Urinary bladder (tissue), 4 donors: ENCODE results near the gene CTXN2. TPM values are rescaled to one million over a fixed set of nuclear protein-coding genes. Genes with fewer than 3 reads are reported as not detected.

Experiments used
- DNase-seq: peaks from one replicate; pipeline ENCODE4 v3.0.0-alpha.2; 2015; ENCODE audit errors: extremely low spot score
- H3K27ac ChIP-seq: one replicate; pipeline ENCODE4 v1.5.1; 2013; ENCODE audit warnings: low read depth, mild to moderate bottlenecking, moderate library complexity
- H3K36me3 ChIP-seq: one replicate; pipeline ENCODE4 v1.6.1; 2013; ENCODE audit warnings: mild to moderate bottlenecking, moderate library complexity; ENCODE audit not compliant: insufficient read depth
- H3K4me1 ChIP-seq: one replicate; pipeline ENCODE4 v1.6.1; 2013; ENCODE audit warnings: mild to moderate bottlenecking, moderate library complexity; ENCODE audit not compliant: insufficient read depth
- H3K4me3 ChIP-seq: one replicate; pipeline ENCODE4 v1.5.1; 2013; ENCODE audit warnings: low read depth, low read length
- WGBS: extraction: QIAGEN DNeasy Blood & Tissue Kit; methylation state at CpG from one replicate; pipeline ENCODE4 v1.1.7; 2013; 5-methylcytosine and 5-hydroxymethylcytosine counted together
- polyA plus RNA-seq: library from polyadenylated mRNA; stranded (reverse); fragments of 200-250 nt; gene quantifications from one replicate; pipeline ENCODE4 v1.2.3, GENCODE V29; 2013
- total RNA-seq: library from RNA; depleted of rRNA; stranded (reverse); fragments of >200 nt; gene quantifications from one replicate; pipeline ENCODE4 v1.2.3, GENCODE V29; 2014
- donor health status: healthy with polysubstance abuse.
- donor health status: healthy.

The CTXN2 gene
- total and polyA plus RNA-seq, 2 donors: 0.06 TPM; not detected in 1

DNA sequence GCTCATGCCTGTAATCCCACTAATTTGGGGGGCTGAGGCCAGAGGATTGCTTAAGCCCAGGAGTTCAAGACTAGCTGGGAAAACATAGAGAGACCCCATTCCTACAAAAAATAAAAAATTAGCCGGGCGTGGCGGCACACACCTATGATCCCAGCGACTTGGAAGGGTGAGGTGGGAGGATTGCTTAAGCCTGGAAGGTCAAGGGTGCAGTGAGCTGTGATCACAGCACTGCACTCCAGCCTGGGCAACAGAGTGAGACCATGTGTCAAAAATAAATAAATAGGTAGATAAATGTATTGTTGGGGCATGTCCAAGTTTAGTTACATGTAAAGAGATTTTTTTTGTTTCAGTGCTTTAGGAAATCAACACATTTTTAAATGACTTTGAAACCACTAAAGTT, 51.1 kb downstream of the CTXN2 start:
- H3K4me3 ChIP-seq: no peak overlapping the region
- DNase-seq: no peak
- H3K4me1 ChIP-seq: no peaks in the 10 kb centered on the region
- WGBS: 92% methylated on average over 4 of the region's 4 CpGs
- no peaks in the 10 kb centered on the region for H3K36me3 ChIP-seq
- no peak overlapping the region for H3K27ac ChIP-seq

DNA sequence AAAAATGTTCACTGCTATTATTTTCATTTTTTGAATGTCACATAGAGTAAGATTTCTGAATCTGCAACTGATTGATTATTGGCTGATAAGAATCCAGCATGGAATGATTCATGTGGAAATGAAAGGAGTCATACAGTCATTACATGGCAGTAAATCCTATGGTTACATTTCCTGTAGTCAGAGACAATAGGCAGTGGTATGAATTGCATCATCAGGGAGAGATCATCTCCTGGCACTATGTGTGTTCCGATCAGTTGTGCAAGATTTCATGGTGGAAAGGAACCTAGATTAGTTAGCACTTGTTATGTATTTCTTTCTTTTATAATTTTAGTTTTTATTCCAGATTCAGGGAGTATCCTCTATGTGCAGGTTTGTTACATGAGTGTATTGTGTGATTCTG, 53.5 kb downstream of the CTXN2 start:
- Histone ChIP-seq H3K4me1 (no peaks in the 10 kb centered on the region), H3K27ac (no peak overlapping the region), H3K36me3 (no peaks in the 10 kb centered on the region), H3K4me3 (no peak overlapping the region)
- 80% methylated on average over 1 of the region's 1 CpG for WGBS
- DNase-seq: no peak

DNA sequence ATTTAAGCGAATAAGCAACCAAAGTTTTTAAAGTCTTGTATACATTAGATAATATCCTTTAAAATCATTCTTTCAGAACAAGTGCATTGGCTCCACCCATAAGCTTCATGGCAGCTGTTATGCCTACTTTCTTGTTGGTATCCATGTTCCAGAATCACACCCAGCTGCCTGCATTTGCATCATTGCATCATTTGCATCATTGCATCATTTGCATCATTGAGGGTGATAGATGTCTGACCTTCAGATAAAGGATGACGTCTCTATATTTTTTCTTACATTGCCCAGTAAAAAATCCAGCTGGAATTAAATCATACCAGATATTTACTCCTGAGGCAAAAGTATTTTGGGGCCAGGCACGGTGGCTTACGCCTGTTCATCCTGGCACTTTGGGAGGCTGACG, 56.9 kb downstream of the CTXN2 start:
- no peak overlapping the region for H3K27ac ChIP-seq
- no peaks in the 10 kb centered on the region for H3K36me3 ChIP-seq
- no peak overlapping the region for H3K4me3 ChIP-seq
- no peak for DNase-seq
- WGBS: 63% methylated on average over 5 of the region's 5 CpGs
- no peaks in the 10 kb centered on the region for H3K4me1 ChIP-seq

DNA sequence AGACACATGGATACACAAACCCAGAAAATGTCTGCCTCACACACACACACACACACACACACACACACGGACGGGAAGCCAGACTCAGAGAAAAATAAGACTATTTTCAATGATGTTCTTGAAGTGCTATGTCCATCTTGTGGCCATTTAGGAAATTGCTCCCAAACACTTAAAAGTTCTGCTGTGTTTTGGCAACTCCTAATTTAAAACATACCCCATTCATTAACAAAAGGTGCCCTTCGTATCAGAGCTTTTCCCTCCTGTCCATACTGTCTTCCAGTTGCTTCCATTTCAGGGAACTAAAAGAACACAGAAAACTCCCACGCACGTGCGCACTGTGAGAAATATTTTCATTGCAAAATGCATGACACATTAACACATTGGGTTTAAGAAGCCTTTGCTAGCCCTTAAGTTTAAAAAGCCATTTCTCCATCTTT, 59.2 kb downstream of the CTXN2 start:
- no peak overlapping the region for H3K4me3 ChIP-seq
- no peaks in the 10 kb centered on the region for H3K36me3 ChIP-seq
- no peak overlapping the region for H3K27ac ChIP-seq
- 36% methylated on average over 6 of the region's 6 CpGs for WGBS
- peak; percentile 18 for DNase-seq
- H3K4me1 ChIP-seq: no peaks in the 10 kb centered on the region

DNA sequence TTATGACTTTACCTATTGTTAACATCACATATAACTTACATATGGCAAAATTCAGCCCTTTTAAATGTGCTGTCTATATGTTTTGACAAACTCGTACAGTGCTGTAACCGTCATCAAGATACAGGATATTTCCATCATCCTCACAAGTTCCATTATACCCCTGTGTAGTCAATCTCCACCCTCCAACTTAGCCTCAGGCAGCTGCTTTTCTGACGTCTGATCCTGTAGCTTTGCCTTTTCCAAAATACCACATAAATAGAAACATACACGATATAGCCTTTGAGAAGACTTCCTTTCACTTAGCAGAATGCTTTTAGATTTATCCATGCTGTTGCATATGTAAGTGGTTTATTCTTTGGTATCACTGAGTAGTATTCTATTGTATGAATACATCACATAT, 61.7 kb downstream of the CTXN2 start:
- H3K4me3 ChIP-seq: no peak overlapping the region
- no peak overlapping the region for H3K27ac ChIP-seq
- H3K4me1 ChIP-seq: no peaks in the 10 kb centered on the region
- no peaks in the 10 kb centered on the region for H3K36me3 ChIP-seq
- WGBS: 52% methylated on average over 4 of the region's 4 CpGs
- no peak for DNase-seq

Other genes starting within 250 kb of the CTXN2 start
- gene SLC24A5, start 70.7 kb upstream of the CTXN2 start, total RNA-seq: 0.26 TPM
- gene SLC24A5, start 70.7 kb upstream of the CTXN2 start, polyA plus RNA-seq: not detected
- gene MYEF2, start 13.4 kb upstream of the CTXN2 start, total RNA-seq: 22.2 TPM
- gene MYEF2, start 13.4 kb upstream of the CTXN2 start, polyA plus RNA-seq: 7.1 TPM
- not detected for gene SLC12A1, start 14.6 kb downstream of the CTXN2 start, total RNA-seq
- 0.06 TPM for gene SLC12A1, start 14.6 kb downstream of the CTXN2 start, polyA plus RNA-seq
- 80.7 TPM for gene DUT, start 139.8 kb downstream of the CTXN2 start, total RNA-seq
- 103 TPM for gene DUT, start 139.8 kb downstream of the CTXN2 start, polyA plus RNA-seq